GM10266 (cell line): ENCODE results near the gene H6PD.

ENCODE experiments used
- DNase-seq: peaks from one replicate; pipeline ENCODE4 v3.0.0; 2012; ENCODE audit errors: extremely low spot score
- TF ChIP-seq, protein P1 (sequence below): IDR thresholded peaks from 2 replicates; pipeline ENCODE4 v1.5.1; 2012; ENCODE audit warnings: mild to moderate bottlenecking, low read depth; ENCODE audit not compliant: control insufficient read depth, insufficient read depth; ENCODE audit errors: missing control alignments

Gene H6PD, protein sequence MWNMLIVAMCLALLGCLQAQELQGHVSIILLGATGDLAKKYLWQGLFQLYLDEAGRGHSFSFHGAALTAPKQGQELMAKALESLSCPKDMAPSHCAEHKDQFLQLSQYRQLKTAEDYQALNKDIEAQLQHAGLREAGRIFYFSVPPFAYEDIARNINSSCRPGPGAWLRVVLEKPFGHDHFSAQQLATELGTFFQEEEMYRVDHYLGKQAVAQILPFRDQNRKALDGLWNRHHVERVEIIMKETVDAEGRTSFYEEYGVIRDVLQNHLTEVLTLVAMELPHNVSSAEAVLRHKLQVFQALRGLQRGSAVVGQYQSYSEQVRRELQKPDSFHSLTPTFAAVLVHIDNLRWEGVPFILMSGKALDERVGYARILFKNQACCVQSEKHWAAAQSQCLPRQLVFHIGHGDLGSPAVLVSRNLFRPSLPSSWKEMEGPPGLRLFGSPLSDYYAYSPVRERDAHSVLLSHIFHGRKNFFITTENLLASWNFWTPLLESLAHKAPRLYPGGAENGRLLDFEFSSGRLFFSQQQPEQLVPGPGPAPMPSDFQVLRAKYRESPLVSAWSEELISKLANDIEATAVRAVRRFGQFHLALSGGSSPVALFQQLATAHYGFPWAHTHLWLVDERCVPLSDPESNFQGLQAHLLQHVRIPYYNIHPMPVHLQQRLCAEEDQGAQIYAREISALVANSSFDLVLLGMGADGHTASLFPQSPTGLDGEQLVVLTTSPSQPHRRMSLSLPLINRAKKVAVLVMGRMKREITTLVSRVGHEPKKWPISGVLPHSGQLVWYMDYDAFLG

GRCh38 chr1:9234223-9235095, at the start of gene H6PD:
Gene H6PD (plus strand): TSS chr1:9234774. CDS start chr1:9244935, 10,161 bp downstream.
- DNase-seq = peak; percentile 99
- TF ChIP-seq, protein P1, sequence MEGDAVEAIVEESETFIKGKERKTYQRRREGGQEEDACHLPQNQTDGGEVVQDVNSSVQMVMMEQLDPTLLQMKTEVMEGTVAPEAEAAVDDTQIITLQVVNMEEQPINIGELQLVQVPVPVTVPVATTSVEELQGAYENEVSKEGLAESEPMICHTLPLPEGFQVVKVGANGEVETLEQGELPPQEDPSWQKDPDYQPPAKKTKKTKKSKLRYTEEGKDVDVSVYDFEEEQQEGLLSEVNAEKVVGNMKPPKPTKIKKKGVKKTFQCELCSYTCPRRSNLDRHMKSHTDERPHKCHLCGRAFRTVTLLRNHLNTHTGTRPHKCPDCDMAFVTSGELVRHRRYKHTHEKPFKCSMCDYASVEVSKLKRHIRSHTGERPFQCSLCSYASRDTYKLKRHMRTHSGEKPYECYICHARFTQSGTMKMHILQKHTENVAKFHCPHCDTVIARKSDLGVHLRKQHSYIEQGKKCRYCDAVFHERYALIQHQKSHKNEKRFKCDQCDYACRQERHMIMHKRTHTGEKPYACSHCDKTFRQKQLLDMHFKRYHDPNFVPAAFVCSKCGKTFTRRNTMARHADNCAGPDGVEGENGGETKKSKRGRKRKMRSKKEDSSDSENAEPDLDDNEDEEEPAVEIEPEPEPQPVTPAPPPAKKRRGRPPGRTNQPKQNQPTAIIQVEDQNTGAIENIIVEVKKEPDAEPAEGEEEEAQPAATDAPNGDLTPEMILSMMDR = peak; percentile 87

- TF ChIP-seq, protein P1 = no peak
- no peak for DNase-seq
Observed at GRCh38 chr1:9186082-9186859, 48.3 kb upstream of the H6PD start.

DNA sequence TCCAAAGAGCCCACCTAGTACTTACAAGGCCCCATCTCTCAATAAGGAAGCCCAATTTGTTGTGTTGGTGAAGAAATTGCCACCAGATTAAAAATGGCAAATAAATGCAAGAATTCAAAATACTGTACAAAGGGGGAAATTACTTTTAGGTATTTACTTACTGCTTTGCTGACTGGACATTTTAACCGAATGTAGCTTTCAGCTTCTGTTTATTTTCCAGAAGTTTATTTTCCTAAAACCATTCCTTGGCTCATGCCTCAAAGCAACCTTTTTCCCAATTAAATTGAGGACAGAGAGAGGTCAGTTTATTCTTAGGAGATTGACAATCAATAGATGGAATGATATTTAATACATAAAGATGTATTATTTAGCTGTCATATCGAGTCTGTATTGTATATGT, 47.6 kb upstream of the H6PD start:
- DNase-seq = no peak
- TF ChIP-seq, protein P1 = no peak

GRCh38 chr1:9190234-9190633, 44.3 kb upstream of the H6PD start:
- TF ChIP-seq, protein P1 = no peak
- no peak for DNase-seq

- no peak for DNase-seq
- TF ChIP-seq, protein P1 = no peak
Observed at GRCh38 chr1:9191231-9191630, 43.3 kb upstream of the H6PD start.

DNA sequence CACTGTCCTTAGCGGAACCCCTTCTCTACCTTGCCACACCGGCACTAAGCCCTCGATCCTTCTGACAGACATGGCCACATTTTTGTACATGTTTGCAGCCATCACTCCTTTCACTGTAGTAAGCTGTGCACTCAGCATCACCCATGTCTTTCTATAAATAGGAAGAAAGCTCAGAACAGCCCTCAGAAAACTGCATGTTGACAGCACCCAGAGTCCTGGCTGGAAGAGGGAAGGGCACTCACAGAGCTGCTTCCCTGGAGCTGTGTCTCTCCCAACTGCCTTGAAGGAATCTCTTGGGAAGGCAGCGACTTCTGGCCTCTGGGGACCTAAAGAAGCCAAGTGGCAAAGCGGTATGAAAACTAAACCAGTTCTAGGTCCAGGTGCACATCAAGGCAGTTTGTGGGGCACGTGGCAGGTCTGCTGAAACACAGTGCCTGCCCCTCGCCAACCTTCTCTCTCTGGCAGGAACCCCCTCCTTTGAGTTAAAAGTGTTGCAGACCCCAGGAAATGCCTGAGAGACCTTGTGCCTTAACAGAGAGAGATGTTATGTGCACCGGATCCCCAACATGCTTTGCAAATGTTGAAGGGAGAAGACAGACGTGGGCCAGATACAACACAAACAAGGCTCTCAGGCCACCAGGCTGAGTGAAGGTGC, 41.9 kb upstream of the H6PD start:
- DNase-seq = no peak
- TF ChIP-seq, protein P1 = no peak
